Hepatocyte (in vitro differentiated cells): ENCODE measurements around the gene FAM13C. TPM values are rescaled to one million over a fixed set of nuclear protein-coding genes. Genes with fewer than 3 reads are reported as not detected.

Experiments used
- DNase-seq: peaks from one replicate; pipeline ENCODE4 v3.0.0-alpha.2; 2016; ENCODE audit warnings: low spot score
- H2AFZ ChIP-seq: fragments of 200-600 bp; sonication (generic); 2 replicates; pipeline ENCODE4 v1.6.0; 2016; ENCODE audit warnings: antibody characterized with exemption, mild to moderate bottlenecking
- H3K27ac ChIP-seq: fragments of 200-600 bp; sonication (generic); 2 replicates; pipeline ENCODE4 v1.5.1; 2016; ENCODE audit warnings: mild to moderate bottlenecking
- H3K27me3 ChIP-seq: fragments of 200-600 bp; sonication (generic); 2 replicates; pipeline ENCODE4 v1.6.1; 2016
- H3K36me3 ChIP-seq: fragments of 200-600 bp; sonication (generic); replicated peaks from 2 replicates; pipeline ENCODE4 v1.5.1; 2016; ENCODE audit warnings: low read depth; ENCODE audit not compliant: insufficient read depth
- H3K4me1 ChIP-seq: fragments of 200-600 bp; sonication (generic); 2 replicates; pipeline ENCODE4 v1.5.1; 2016; ENCODE audit warnings: mild to moderate bottlenecking, moderate library complexity; ENCODE audit not compliant: insufficient read depth
- H3K4me2 ChIP-seq: fragments of 200-600 bp; sonication (generic); 2 replicates; pipeline ENCODE4 v1.6.0; 2016
- H3K4me3 ChIP-seq: fragments of 200-600 bp; sonication (generic); 2 replicates; pipeline ENCODE4 v1.5.1; 2016; ENCODE audit warnings: mild to moderate bottlenecking
- H3K79me2 ChIP-seq: fragments of 200-600 bp; sonication (generic); 2 replicates; pipeline ENCODE4 v1.6.0; 2017; ENCODE audit warnings: mild to moderate bottlenecking
- H3K9me2 ChIP-seq: fragments of 200-600 bp; sonication (generic); replicated peaks from 2 replicates; pipeline ENCODE4 v1.6.0; 2017; ENCODE audit warnings: mild to moderate bottlenecking; ENCODE audit not compliant: insufficient read depth
- H3K9me3 ChIP-seq: fragments of 200-600 bp; sonication (generic); 2 replicates; pipeline ENCODE4 v1.5.1; 2016; ENCODE audit warnings: low read depth, mild to moderate bottlenecking
- H4K20me1 ChIP-seq: fragments of 200-600 bp; sonication (generic); 2 replicates; pipeline ENCODE4 v1.6.0; 2016; ENCODE audit warnings: mild to moderate bottlenecking; ENCODE audit not compliant: insufficient read depth, poor library complexity, severe bottlenecking
- EZH2 ChIP-seq: fragments of 200-600 bp; sonication (generic); IDR thresholded peaks from 2 replicates; pipeline ENCODE4 v1.6.1; 2016; ENCODE audit warnings: antibody characterized with exemption, mild to moderate bottlenecking, borderline replicate concordance
- EZH2phosphoT487 ChIP-seq: fragments of 200-600 bp; sonication (generic); IDR thresholded peaks from one replicate; pipeline ENCODE4 v1.6.1; 2018; ENCODE audit warnings: antibody characterized with exemption, mild to moderate bottlenecking, low read depth, moderate library complexity; ENCODE audit not compliant: unreplicated experiment, severe bottlenecking
- WGBS: methylation state at CpG from one replicate; pipeline ENCODE4 v1.1.6; 2016; ENCODE audit warnings: low lambda C conversion rate; ENCODE audit errors: missing lambda C conversion rate; 5-methylcytosine and 5-hydroxymethylcytosine counted together
- polyA plus RNA-seq: library from polyadenylated mRNA; unstranded; fragments of >200 nt; fragmentation: Nextera tagmentation; extraction: Ambion mirVana; gene quantifications from 2 replicates; pipeline ENCODE4 v1.2.1, GENCODE V29; 2016
- total RNA-seq: library from RNA; depleted of rRNA; stranded (reverse); fragments of >200 nt; gene quantifications from 2 replicates; pipeline ENCODE4 v1.2.3, GENCODE V29; 2014
- TF ChIP-seq, protein P1 (sequence below): fragments of 200-600 bp; sonication (generic); IDR thresholded peaks from 2 replicates; pipeline ENCODE4 v1.5.1; 2016; ENCODE audit warnings: antibody characterized with exemption, mild to moderate bottlenecking; ENCODE audit not compliant: poor library complexity

FAM13C gene
- total and polyA plus RNA-seq, 2 experiments from 2014 or later, result 2.2 to 3.1 TPM

DNA sequence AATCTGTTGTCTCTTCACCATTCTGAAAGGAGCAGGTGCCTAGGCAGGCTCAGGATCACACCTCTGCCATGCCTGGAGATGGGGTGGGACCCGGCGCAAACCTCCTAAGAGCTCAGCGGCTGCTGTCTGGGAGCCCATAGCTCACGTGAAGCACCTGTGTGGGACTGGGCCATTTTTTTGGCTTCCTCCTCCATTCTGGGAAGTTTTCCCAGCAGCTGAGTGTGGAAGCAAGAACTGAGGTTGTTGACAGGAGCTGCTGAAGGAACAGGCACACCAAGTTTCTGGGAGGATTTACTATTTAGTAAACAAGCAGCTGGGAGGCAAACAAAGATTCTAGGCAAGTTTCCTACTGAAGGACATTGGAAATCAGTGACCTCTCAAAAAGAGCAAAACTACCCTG lies 77.3 kb downstream of the FAM13C start:
- Histone ChIP-seq H3K4me3 (no peak overlapping the region), H3K9me3 (no peaks in the 10 kb centered on the region), H3K27me3 (no peaks in the 10 kb centered on the region), H3K27ac (no peak overlapping the region), H3K9me2 (no peaks in the 10 kb centered on the region), H3K79me2 (no peaks in the 10 kb centered on the region), H2AFZ (no peak overlapping the region), H3K36me3 (no peaks in the 10 kb centered on the region), H3K4me1 (no peaks in the 10 kb centered on the region), H3K4me2 (no peak overlapping the region), H4K20me1 (no peaks in the 10 kb centered on the region)
- TF ChIP-seq EZH2phosphoT487 (no peak), EZH2 (no peak)
- TF ChIP-seq, protein P1, sequence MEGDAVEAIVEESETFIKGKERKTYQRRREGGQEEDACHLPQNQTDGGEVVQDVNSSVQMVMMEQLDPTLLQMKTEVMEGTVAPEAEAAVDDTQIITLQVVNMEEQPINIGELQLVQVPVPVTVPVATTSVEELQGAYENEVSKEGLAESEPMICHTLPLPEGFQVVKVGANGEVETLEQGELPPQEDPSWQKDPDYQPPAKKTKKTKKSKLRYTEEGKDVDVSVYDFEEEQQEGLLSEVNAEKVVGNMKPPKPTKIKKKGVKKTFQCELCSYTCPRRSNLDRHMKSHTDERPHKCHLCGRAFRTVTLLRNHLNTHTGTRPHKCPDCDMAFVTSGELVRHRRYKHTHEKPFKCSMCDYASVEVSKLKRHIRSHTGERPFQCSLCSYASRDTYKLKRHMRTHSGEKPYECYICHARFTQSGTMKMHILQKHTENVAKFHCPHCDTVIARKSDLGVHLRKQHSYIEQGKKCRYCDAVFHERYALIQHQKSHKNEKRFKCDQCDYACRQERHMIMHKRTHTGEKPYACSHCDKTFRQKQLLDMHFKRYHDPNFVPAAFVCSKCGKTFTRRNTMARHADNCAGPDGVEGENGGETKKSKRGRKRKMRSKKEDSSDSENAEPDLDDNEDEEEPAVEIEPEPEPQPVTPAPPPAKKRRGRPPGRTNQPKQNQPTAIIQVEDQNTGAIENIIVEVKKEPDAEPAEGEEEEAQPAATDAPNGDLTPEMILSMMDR, result no peak
- 86% methylated on average over 4 of the region's 4 CpGs for WGBS
- no peak for DNase-seq

DNA sequence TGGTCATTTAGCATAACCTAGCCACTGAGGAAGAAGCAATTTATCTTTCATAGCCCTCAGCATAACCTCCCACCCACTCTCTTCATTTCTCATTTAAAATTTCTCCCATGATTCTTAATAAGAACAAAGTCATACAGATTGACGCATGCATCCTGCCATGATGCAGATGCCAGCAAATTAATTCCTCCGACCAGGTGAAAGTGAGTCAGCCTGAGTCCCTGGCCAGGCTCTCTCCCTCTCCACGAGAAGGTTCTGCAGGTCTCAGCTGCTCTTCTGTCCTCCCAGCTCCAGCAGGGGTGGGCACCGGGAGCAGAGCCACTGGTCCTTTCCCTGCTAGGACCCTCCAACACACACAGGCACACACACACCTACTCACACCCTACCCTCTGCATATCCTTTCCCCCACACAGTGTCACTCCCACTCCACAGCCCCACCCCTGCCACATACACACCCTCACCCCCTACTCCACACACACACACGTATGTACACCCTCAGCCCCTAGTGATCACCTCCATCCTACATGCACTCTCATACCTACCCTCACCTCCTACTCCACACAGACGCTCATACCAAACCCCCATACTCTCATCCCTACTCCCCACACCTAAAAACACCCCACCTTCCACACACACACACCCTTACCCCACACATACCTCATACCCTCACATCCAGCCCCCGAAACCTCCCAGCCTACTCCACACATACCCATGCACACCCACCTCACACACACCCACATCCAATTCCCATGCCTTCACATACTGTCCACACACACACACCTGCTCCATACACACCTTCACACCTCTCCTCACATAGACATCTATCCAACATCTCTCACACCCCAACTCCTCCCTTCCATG lies 78.0 kb downstream of the FAM13C start:
- no peak for DNase-seq
- TF ChIP-seq EZH2 (no peak), EZH2phosphoT487 (no peak)
- TF ChIP-seq, protein P1, result no peak
- no peaks in the 10 kb centered on the region for H3K9me3 ChIP-seq
- no peak overlapping the region for H3K27ac ChIP-seq
- H4K20me1 ChIP-seq, result no peaks in the 10 kb centered on the region
- H3K79me2 ChIP-seq, result no peaks in the 10 kb centered on the region
- 91% methylated on average over 6 of the region's 7 CpGs for WGBS
- no peak overlapping the region for H2AFZ ChIP-seq
- H3K36me3 ChIP-seq, result no peaks in the 10 kb centered on the region
- H3K4me1 ChIP-seq, result no peaks in the 10 kb centered on the region
- no peak overlapping the region for H3K4me2 ChIP-seq
- no peaks in the 10 kb centered on the region for H3K9me2 ChIP-seq
- H3K4me3 ChIP-seq, result no peak overlapping the region
- no peaks in the 10 kb centered on the region for H3K27me3 ChIP-seq

DNA sequence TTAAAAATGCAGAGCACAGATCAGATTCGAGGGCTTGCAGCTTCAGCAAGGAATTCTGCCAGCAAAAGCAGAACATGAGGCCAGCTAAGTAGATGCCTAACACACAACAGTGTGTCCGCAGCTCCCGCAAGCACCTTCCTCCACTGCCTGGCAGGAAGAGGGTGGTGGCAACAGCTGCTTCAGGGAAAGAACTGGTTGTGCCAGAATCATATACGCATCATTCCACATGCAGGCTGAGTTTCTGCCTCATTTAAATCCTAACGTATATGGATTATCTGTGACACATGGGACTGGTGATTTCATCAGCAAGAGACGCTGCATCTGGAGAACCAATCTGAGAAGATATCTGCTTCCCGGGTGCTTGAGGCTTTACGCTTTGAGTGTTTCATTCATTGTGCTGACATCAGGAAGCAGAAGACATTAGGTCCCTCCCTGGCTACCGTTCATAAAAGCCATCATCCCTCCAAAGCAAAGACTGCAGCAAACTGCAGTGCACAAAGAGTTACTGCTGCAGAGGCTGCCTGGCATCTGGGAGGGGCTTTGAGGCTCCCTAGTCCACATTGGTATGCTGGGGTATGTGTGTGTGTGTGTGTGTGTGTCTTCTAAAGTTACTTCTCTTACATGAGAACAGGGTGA lies 78.8 kb downstream of the FAM13C start:
- no peak for TF ChIP-seq EZH2
- TF ChIP-seq, protein P1, result no peak
- no peak for TF ChIP-seq EZH2phosphoT487
- no peaks in the 10 kb centered on the region for H3K79me2 ChIP-seq
- H3K4me1 ChIP-seq, result no peaks in the 10 kb centered on the region
- DNase-seq, result no peak
- WGBS, result 59% methylated on average over 9 of the region's 9 CpGs
- H3K4me3 ChIP-seq, result no peak overlapping the region
- no peak overlapping the region for H3K4me2 ChIP-seq
- H2AFZ ChIP-seq, result no peak overlapping the region
- no peak overlapping the region for H3K27ac ChIP-seq
- H3K36me3 ChIP-seq, result no peaks in the 10 kb centered on the region
- no peaks in the 10 kb centered on the region for H3K9me3 ChIP-seq
- H3K9me2 ChIP-seq, result no peaks in the 10 kb centered on the region
- no peaks in the 10 kb centered on the region for H3K27me3 ChIP-seq
- H4K20me1 ChIP-seq, result no peaks in the 10 kb centered on the region
